ENCODE measurements around the gene TDRD1.

DNA sequence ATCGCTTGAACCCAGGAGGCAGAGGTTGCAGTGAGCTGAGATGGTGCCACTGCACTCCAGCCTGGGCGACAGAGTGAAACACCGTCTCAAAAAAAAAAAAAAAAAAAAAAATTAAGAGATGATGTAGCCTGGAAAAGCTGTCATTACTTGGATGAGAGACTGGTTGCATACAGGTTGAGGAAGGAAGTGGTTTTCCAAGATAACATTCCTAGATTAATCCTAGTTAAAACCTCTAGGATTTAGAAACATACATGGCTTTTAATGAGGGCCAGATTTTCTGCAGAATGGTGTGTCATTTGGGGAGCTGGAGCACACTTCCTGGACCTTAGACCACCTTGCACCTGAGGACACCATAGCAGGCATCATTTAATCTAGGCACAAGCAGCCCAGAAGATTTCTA, 77.7 kb downstream of the TDRD1 start:
- no peak for TF ChIP-seq EZH2phosphoT487 (IDR thresholded peaks at IDR 0.05; ENCODE audit: insufficient read depth, low read depth)
- TF ChIP-seq EZH2 (IDR thresholded peaks at IDR 0.05; ENCODE audit: insufficient read depth, poor library complexity, severe bottlenecking) = no peak
